ENCODE data around the gene MARCHF3. TPM values are rescaled to one million over a fixed set of nuclear protein-coding genes. Genes with fewer than 3 reads are reported as not detected.

Gene MARCHF3
- total RNA-seq, 1 donor from 2014 or later: 16.5 TPM

DNA sequence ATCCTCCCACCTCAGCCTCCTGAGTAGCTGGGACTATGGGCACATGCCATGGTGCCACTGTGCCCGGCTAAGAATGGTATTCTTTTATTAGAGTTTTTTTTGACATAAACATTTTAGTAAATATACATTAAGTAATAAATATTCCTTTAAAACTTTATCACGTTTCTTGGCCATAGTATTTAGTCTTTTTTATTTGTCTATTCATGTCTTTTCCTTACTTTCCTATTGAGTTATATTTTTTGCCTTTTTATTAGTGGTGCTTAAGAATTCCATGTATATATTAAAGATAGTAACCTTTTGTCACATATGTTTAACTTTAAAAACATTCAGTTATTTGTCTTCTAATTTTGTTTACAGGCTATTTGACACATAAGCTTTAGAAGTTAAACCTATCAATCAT is 73.4 kb downstream of the MARCHF3 start:
- Mint-ChIP-seq H3K27ac (ENCODE audit: unreplicated experiment) (no peak overlapping the region), H3K9me3 (ENCODE audit: unreplicated experiment) (no peaks in the 10 kb centered on the region), H3K36me3 (ENCODE audit: low read depth, unreplicated experiment) (peaks cover 1% of the 10 kb centered on the region), H3K27me3 (ENCODE audit: low read depth, unreplicated experiment) (no peaks in the 10 kb centered on the region), H3K4me3 (ENCODE audit: unreplicated experiment) (no peak overlapping the region), H3K4me1 (ENCODE audit: low read depth, unreplicated experiment) (no peaks in the 10 kb centered on the region)
- H3K9ac ChIP-seq (ENCODE audit: low read length): no peak overlapping the region
- no peak for DNase-seq (ENCODE audit: low read depth)
- no peak overlapping the region for H3K27ac ChIP-seq (ENCODE audit: low read depth, low read length)
- H3K4me3 ChIP-seq (ENCODE audit: insufficient read depth, low read depth, low read length): no peak overlapping the region
- TF ChIP-seq EZH2 (IDR thresholded peaks at IDR 0.05; ENCODE audit: insufficient read depth, low read length): no peak
- TF ChIP-seq, protein P1, sequence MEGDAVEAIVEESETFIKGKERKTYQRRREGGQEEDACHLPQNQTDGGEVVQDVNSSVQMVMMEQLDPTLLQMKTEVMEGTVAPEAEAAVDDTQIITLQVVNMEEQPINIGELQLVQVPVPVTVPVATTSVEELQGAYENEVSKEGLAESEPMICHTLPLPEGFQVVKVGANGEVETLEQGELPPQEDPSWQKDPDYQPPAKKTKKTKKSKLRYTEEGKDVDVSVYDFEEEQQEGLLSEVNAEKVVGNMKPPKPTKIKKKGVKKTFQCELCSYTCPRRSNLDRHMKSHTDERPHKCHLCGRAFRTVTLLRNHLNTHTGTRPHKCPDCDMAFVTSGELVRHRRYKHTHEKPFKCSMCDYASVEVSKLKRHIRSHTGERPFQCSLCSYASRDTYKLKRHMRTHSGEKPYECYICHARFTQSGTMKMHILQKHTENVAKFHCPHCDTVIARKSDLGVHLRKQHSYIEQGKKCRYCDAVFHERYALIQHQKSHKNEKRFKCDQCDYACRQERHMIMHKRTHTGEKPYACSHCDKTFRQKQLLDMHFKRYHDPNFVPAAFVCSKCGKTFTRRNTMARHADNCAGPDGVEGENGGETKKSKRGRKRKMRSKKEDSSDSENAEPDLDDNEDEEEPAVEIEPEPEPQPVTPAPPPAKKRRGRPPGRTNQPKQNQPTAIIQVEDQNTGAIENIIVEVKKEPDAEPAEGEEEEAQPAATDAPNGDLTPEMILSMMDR (IDR thresholded peaks at IDR 0.05; ENCODE audit: insufficient read depth, low read depth, low read length): no peak
- no peak for FAIRE-seq
- H3K79me2 ChIP-seq (ENCODE audit: insufficient read depth, low read length): no peaks in the 10 kb centered on the region
- no peak overlapping the region for H2AFZ ChIP-seq (ENCODE audit: low read depth, low read length)
- no peaks in the 10 kb centered on the region for H3K9me3 ChIP-seq (ENCODE audit: insufficient read depth, low read depth, low read length)
- no peaks in the 10 kb centered on the region for H4K20me1 ChIP-seq (ENCODE audit: insufficient read depth, low read length)
- H3K27me3 ChIP-seq (ENCODE audit: insufficient read depth, low read length): no peaks in the 10 kb centered on the region
- no peaks in the 10 kb centered on the region for H3K4me1 ChIP-seq (ENCODE audit: insufficient read depth, low read length)
- H3K36me3 ChIP-seq (ENCODE audit: insufficient read depth, low read length): no peaks in the 10 kb centered on the region
- no peak overlapping the region for H3K4me2 ChIP-seq (ENCODE audit: low read length)

DNA sequence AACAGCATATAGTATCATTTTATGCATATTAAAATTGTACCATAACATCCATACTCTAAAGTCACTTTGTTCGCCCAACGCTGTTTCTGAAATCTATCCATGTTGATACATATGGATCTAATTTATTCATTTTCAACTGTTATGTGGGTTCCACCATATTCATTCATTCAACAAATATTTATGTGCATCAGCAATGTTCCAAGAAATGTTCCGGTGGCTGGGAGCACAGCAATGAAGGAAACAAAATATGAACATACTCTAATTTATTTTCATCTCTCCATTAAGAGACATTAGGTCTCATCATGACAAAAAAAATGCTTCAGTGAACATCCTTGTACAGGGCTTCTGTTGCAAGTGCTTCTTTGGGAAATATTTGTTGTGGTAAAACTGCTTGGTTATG is 75.4 kb downstream of the MARCHF3 start:
- Histone ChIP-seq H3K9ac (ENCODE audit: low read length) (no peak overlapping the region), H4K20me1 (ENCODE audit: insufficient read depth, low read length) (no peaks in the 10 kb centered on the region), H3K4me3 (ENCODE audit: insufficient read depth, low read depth, low read length) (no peak overlapping the region), H2AFZ (ENCODE audit: low read depth, low read length) (no peak overlapping the region), H3K27me3 (ENCODE audit: insufficient read depth, low read length) (no peaks in the 10 kb centered on the region), H3K27ac (ENCODE audit: low read depth, low read length) (no peak overlapping the region), H3K9me3 (ENCODE audit: insufficient read depth, low read depth, low read length) (no peaks in the 10 kb centered on the region), H3K4me1 (ENCODE audit: insufficient read depth, low read length) (no peaks in the 10 kb centered on the region), H3K36me3 (ENCODE audit: insufficient read depth, low read length) (no peaks in the 10 kb centered on the region), H3K4me2 (ENCODE audit: low read length) (no peak overlapping the region), H3K79me2 (ENCODE audit: insufficient read depth, low read length) (no peaks in the 10 kb centered on the region)
- DNase-seq (ENCODE audit: low read depth): no peak
- Mint-ChIP-seq H3K27me3 (ENCODE audit: low read depth, unreplicated experiment) (no peaks in the 10 kb centered on the region), H3K27ac (ENCODE audit: unreplicated experiment) (no peak overlapping the region), H3K4me3 (ENCODE audit: unreplicated experiment) (no peak overlapping the region), H3K36me3 (ENCODE audit: low read depth, unreplicated experiment) (peaks cover 1% of the 10 kb centered on the region), H3K4me1 (ENCODE audit: low read depth, unreplicated experiment) (no peaks in the 10 kb centered on the region), H3K9me3 (ENCODE audit: unreplicated experiment) (no peaks in the 10 kb centered on the region)
- FAIRE-seq: no peak
- TF ChIP-seq, protein P1 (IDR thresholded peaks at IDR 0.05; ENCODE audit: insufficient read depth, low read depth, low read length): no peak
- TF ChIP-seq EZH2 (IDR thresholded peaks at IDR 0.05; ENCODE audit: insufficient read depth, low read length): no peak

DNA sequence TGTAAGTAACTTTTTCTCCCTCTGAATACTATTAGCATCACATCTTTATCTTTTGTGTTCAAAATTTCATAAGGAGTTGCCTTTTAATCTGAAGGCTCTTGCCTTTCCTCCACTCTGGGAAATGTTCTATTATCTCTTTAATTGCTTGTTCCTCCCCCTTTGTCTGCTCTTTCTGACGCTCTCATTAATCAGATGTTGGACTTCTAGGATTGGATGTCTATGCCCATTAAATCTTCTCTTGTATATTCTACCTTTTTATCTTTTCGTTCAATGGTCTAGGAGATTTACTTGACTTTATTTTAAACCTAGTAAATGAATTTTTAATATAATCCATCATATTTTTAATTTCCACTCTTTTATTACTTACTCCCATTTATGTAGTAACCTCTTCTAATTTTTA is 76.7 kb downstream of the MARCHF3 start:
- Mint-ChIP-seq H3K36me3 (ENCODE audit: low read depth, unreplicated experiment) (peaks cover 1% of the 10 kb centered on the region), H3K9me3 (ENCODE audit: unreplicated experiment) (no peaks in the 10 kb centered on the region), H3K4me1 (ENCODE audit: low read depth, unreplicated experiment) (no peaks in the 10 kb centered on the region), H3K27me3 (ENCODE audit: low read depth, unreplicated experiment) (no peaks in the 10 kb centered on the region), H3K27ac (ENCODE audit: unreplicated experiment) (no peak overlapping the region), H3K4me3 (ENCODE audit: unreplicated experiment) (no peak overlapping the region)
- no peaks in the 10 kb centered on the region for H3K9me3 ChIP-seq (ENCODE audit: insufficient read depth, low read depth, low read length)
- H3K9ac ChIP-seq (ENCODE audit: low read length): no peak overlapping the region
- H3K27ac ChIP-seq (ENCODE audit: low read depth, low read length): no peak overlapping the region
- TF ChIP-seq EZH2 (IDR thresholded peaks at IDR 0.05; ENCODE audit: insufficient read depth, low read length): no peak
- TF ChIP-seq, protein P1 (IDR thresholded peaks at IDR 0.05; ENCODE audit: insufficient read depth, low read depth, low read length): no peak
- no peaks in the 10 kb centered on the region for H3K27me3 ChIP-seq (ENCODE audit: insufficient read depth, low read length)
- no peak overlapping the region for H2AFZ ChIP-seq (ENCODE audit: low read depth, low read length)
- FAIRE-seq: no peak
- H3K36me3 ChIP-seq (ENCODE audit: insufficient read depth, low read length): no peaks in the 10 kb centered on the region
- no peaks in the 10 kb centered on the region for H3K79me2 ChIP-seq (ENCODE audit: insufficient read depth, low read length)
- H4K20me1 ChIP-seq (ENCODE audit: insufficient read depth, low read length): no peaks in the 10 kb centered on the region
- no peaks in the 10 kb centered on the region for H3K4me1 ChIP-seq (ENCODE audit: insufficient read depth, low read length)
- no peak for DNase-seq (ENCODE audit: low read depth)
- no peak overlapping the region for H3K4me2 ChIP-seq (ENCODE audit: low read length)
- no peak overlapping the region for H3K4me3 ChIP-seq (ENCODE audit: insufficient read depth, low read depth, low read length)
